ENCODE measurements around the gene C19orf18. TPM values are rescaled to one million over a fixed set of nuclear protein-coding genes. Genes with fewer than 3 reads are reported as not detected.

C19orf18 gene
- total and polyA plus RNA-seq, 8 donors, result 0.16 to 7.9 (median 0.59) TPM; not detected in 1

DNA sequence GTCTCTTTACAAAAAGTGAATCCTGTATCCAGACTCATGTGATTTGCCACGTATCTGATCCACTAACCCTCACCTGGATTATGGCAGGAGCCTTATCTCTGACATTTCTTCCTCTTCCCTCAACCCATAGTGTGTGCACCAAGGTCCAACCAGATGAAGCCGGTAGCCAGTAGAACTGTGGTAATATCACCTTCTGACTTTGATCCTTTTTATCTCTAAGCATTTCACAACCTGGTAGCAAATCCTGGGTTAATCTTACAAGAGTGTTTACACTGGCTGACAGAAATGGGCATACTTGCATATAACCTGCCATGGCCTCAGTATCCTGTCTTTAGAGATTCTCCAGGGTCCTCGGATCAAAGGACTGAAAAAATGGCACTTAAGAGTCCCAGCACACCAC, 59.8 kb downstream of the C19orf18 start:
- H3K36me3 ChIP-seq, result peaks cover 7 to 14% (median 11%) of the 10 kb centered on the region in 3 donors
- ATAC-seq, result no peak
- H3K4me3 ChIP-seq, result no peak overlapping the region
- intact Hi-C loops (cut with DNase I), result no loop called here
- WGBS, 2 donors, result 68 to 73% methylated on average over 3 of the region's 3 CpGs
- H3K27me3 ChIP-seq, result no peaks in the 10 kb centered on the region
- no peak for DNase-seq
- no peak for FAIRE-seq
- H3K9me3 ChIP-seq, result no peaks in the 10 kb centered on the region
- H3K4me1 ChIP-seq, result peaks cover 0 to 10% (median 5%) of the 10 kb centered on the region in 3 donors
- TF ChIP-seq, protein P1, sequence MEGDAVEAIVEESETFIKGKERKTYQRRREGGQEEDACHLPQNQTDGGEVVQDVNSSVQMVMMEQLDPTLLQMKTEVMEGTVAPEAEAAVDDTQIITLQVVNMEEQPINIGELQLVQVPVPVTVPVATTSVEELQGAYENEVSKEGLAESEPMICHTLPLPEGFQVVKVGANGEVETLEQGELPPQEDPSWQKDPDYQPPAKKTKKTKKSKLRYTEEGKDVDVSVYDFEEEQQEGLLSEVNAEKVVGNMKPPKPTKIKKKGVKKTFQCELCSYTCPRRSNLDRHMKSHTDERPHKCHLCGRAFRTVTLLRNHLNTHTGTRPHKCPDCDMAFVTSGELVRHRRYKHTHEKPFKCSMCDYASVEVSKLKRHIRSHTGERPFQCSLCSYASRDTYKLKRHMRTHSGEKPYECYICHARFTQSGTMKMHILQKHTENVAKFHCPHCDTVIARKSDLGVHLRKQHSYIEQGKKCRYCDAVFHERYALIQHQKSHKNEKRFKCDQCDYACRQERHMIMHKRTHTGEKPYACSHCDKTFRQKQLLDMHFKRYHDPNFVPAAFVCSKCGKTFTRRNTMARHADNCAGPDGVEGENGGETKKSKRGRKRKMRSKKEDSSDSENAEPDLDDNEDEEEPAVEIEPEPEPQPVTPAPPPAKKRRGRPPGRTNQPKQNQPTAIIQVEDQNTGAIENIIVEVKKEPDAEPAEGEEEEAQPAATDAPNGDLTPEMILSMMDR (IDR thresholded peaks at IDR 0.05), result no peak
- H3K27ac ChIP-seq, result no peak overlapping the region

Other genes with a start within 250 kb of the C19orf18 start
- 1 to 10 TPM; 1.7 to 5.8 (median 2.6) TPM for gene ZNF671, start 246.9 kb downstream of the C19orf18 start, total RNA-seq
- 1 to 10 TPM; 3.5 to 8.3 TPM for gene ZNF671, start 246.9 kb downstream of the C19orf18 start, polyA plus RNA-seq
- gene ZNF776, start 227.7 kb downstream of the C19orf18 start, total RNA-seq, result 10 to 100 TPM in 1 of 6 donors, 1 to 10 TPM in 5; 2.9 to 10.8 (median 4.5) TPM
- gene ZNF776, start 227.7 kb downstream of the C19orf18 start, polyA plus RNA-seq, result 1 to 10 TPM; 2.9 to 6.3 TPM
- 10 to 100 TPM in 1 of 6 donors, 1 to 10 TPM in 5; 3.9 to 12.9 (median 5.3) TPM for gene ZNF586, start 204.9 kb downstream of the C19orf18 start, total RNA-seq
- 1 to 10 TPM; 3.0 to 4.3 TPM for gene ZNF586, start 204.9 kb downstream of the C19orf18 start, polyA plus RNA-seq
- 1 to 10 TPM; 3.4 to 5.8 (median 4.1) TPM for gene ZNF552, start 159.6 kb downstream of the C19orf18 start, total RNA-seq
- gene ZNF552, start 159.6 kb downstream of the C19orf18 start, polyA plus RNA-seq, result 1 to 10 TPM; 3.4 to 4.7 TPM
- gene ZNF587B, start 144.2 kb downstream of the C19orf18 start, total RNA-seq, result 10 to 100 TPM in 1 of 6 donors, 1 to 10 TPM in 5; 8.0 to 10.3 (median 9.0) TPM
- gene ZNF587B, start 144.2 kb downstream of the C19orf18 start, polyA plus RNA-seq, result 1 to 10 TPM; 4.4 to 8.4 TPM
- 10 to 100 TPM; 12.2 to 29.5 (median 16.1) TPM for gene ZNF587, start 124.7 kb downstream of the C19orf18 start, total RNA-seq
- gene ZNF587, start 124.7 kb downstream of the C19orf18 start, polyA plus RNA-seq, result 10 to 100 TPM in 1 of 2 donors, 1 to 10 TPM in 1; 9.3 to 28.2 TPM
- gene ZNF814, start 85.5 kb downstream of the C19orf18 start, total RNA-seq, result 1 to 10 TPM; 3.7 to 7.7 (median 6.0) TPM
- gene ZNF814, start 85.5 kb downstream of the C19orf18 start, polyA plus RNA-seq, result 10 to 100 TPM in 1 of 2 donors, 1 to 10 TPM in 1; 9.8 to 10.8 TPM
- 10 to 100 TPM in 1 of 6 donors, 1 to 10 TPM in 5; 4.8 to 15.3 (median 6.6) TPM for gene ZNF417, start 57.9 kb downstream of the C19orf18 start, total RNA-seq
- 1 to 10 TPM; 2.8 to 3.3 TPM for gene ZNF417, start 57.9 kb downstream of the C19orf18 start, polyA plus RNA-seq
- gene ZNF418, start 39.1 kb downstream of the C19orf18 start, total RNA-seq, result 1 to 10 TPM; 2.6 to 6.3 (median 4.0) TPM
- 1 to 10 TPM; 4.6 to 8.4 TPM for gene ZNF418, start 39.1 kb downstream of the C19orf18 start, polyA plus RNA-seq
- 1 to 10 TPM; 1.9 to 2.6 (median 2.1) TPM for gene ZNF256, start 26.8 kb downstream of the C19orf18 start, total RNA-seq
- gene ZNF256, start 26.8 kb downstream of the C19orf18 start, polyA plus RNA-seq, result 1 to 10 TPM in 1 of 2 donors, under 1 TPM in 1; 0.95 to 2.5 TPM
- gene ZNF606, start 28.3 kb upstream of the C19orf18 start, total RNA-seq, result 1 to 10 TPM; 4.8 to 9.7 (median 6.3) TPM
- gene ZNF606, start 28.3 kb upstream of the C19orf18 start, polyA plus RNA-seq, result 10 to 100 TPM; 10.9 to 12.2 TPM
- under 1 TPM in 5 of 6 donors, not detected in 1; 0.25 to 0.49 (median 0.32) TPM for gene ZSCAN1, start 59.5 kb upstream of the C19orf18 start, total RNA-seq
- 1 to 10 TPM; 2.5 to 7.1 TPM for gene ZSCAN1, start 59.5 kb upstream of the C19orf18 start, polyA plus RNA-seq
- gene ZNF135, start 84.7 kb upstream of the C19orf18 start, total RNA-seq, result 1 to 10 TPM; 1.1 to 5.0 (median 2.0) TPM
- gene ZNF135, start 84.7 kb upstream of the C19orf18 start, polyA plus RNA-seq, result 10 to 100 TPM in 1 of 2 donors, 1 to 10 TPM in 1; 8.5 to 11.6 TPM
- gene ZSCAN18, start 123.7 kb upstream of the C19orf18 start, total RNA-seq, result 10 to 100 TPM; 17.3 to 37.4 (median 21.1) TPM
- gene ZSCAN18, start 123.7 kb upstream of the C19orf18 start, polyA plus RNA-seq, result 10 to 100 TPM; 39.1 to 93.0 TPM
- gene ZNF329, start 176.3 kb upstream of the C19orf18 start, total RNA-seq, result 1 to 10 TPM; 2.3 to 6.2 (median 3.4) TPM
- gene ZNF329, start 176.3 kb upstream of the C19orf18 start, polyA plus RNA-seq, result 1 to 10 TPM; 2.2 to 4.1 TPM
- 10 to 100 TPM in 2 of 6 donors, 1 to 10 TPM in 4; 6.4 to 13.0 (median 7.3) TPM for gene ZNF274, start 208.5 kb upstream of the C19orf18 start, total RNA-seq
- 10 to 100 TPM in 1 of 2 donors, 1 to 10 TPM in 1; 8.3 to 15.1 TPM for gene ZNF274, start 208.5 kb upstream of the C19orf18 start, polyA plus RNA-seq

Data from pancreas (tissue), 10 donors.